T-helper 17 cell (primary cell): ENCODE data around the gene CCNB1IP1. TPM values are rescaled to one million over a fixed set of nuclear protein-coding genes. Genes with fewer than 3 reads are reported as not detected.
A peak's percentile ranks its signal among the peaks of the same experiment; 100 is the strongest.
"Not testable (repeated sequence)": the region's sequence is repeated elsewhere in the genome, so short reads cannot be mapped to it uniquely, and the experiment has no call there.

Experiments used
- ATAC-seq: fragments of 150-1000 bp; cut with Tn5 transposase; 2 replicates; pipeline ENCODE4 v1.10.0; 2021; ENCODE audit warnings: mild to moderate bottlenecking, moderate library complexity
- DNase-seq, 3 donors: peaks; one replicate each; pipeline versions ENCODE4 v3.0.0 to v3.0.0-alpha.2; 2020 to 2021
- H3K9me3 ChIP-seq: one replicate; pipeline ENCODE4 v1.7.0; 2013; ENCODE audit warnings: low read length, mild to moderate bottlenecking; ENCODE audit not compliant: control insufficient read depth, poor library complexity, severe bottlenecking
- H3K27ac Mint-ChIP-seq: one replicate; pipeline ENCODE4 v1.8.0; 2022; ENCODE audit warnings: mild to moderate bottlenecking, moderate library complexity, mixed read lengths
- H3K27me3 Mint-ChIP-seq: one replicate; pipeline ENCODE4 v1.8.0; 2022; ENCODE audit warnings: mixed read lengths
- H3K36me3 Mint-ChIP-seq: one replicate; pipeline ENCODE4 v1.8.0; 2022; ENCODE audit warnings: low read depth, mixed read lengths
- H3K4me1 Mint-ChIP-seq: one replicate; pipeline ENCODE4 v1.8.0; 2022; ENCODE audit warnings: mild to moderate bottlenecking, mixed read lengths
- H3K4me3 Mint-ChIP-seq: one replicate; pipeline ENCODE4 v1.8.0; 2022; ENCODE audit warnings: mild to moderate bottlenecking, moderate library complexity, mixed read lengths
- total RNA-seq, 4 donors: library from RNA in 2 of 4; stranded (reverse) in 2 of 4; gene quantifications; one replicate each; pipeline ENCODE4 v1.2.3 and lab custom pipeline; 2022 to 2026

CCNB1IP1 gene
- total RNA-seq, 2 donors from 2014 or later, result 20.2 to 26.3 TPM

GRCh38 chr14:20347747-20348146 lies 14.7 kb upstream of the CCNB1IP1 start:
- Mint-ChIP-seq H3K27ac (peak overlapping the region; percentile 60), H3K4me1 (peaks cover 16% of the 10 kb centered on the region), H3K36me3 (peaks cover 4% of the 10 kb centered on the region), H3K27me3 (no peaks in the 10 kb centered on the region), H3K4me3 (no peak overlapping the region)
- DNase-seq, result no peak
- H3K9me3 ChIP-seq, result no peaks in the 10 kb centered on the region
- no peak for ATAC-seq

- Mint-ChIP-seq H3K4me3 (no peak overlapping the region), H3K36me3 (peaks cover 4% of the 10 kb centered on the region), H3K27ac (no peak overlapping the region), H3K4me1 (peaks cover 16% of the 10 kb centered on the region), H3K27me3 (no peaks in the 10 kb centered on the region)
- H3K9me3 ChIP-seq, result no peaks in the 10 kb centered on the region
- DNase-seq (no peak), ATAC-seq (no peak)
These were observed 13.6 kb upstream of the CCNB1IP1 start for GRCh38 chr14:20346713-20347112.

- ATAC-seq (no peak), DNase-seq (no peak)
- H3K9me3 ChIP-seq, result no peaks in the 10 kb centered on the region
- no peak overlapping the region for H3K4me3 Mint-ChIP-seq
- H3K36me3 Mint-ChIP-seq, result peaks cover 4% of the 10 kb centered on the region
- no peaks in the 10 kb centered on the region for H3K27me3 Mint-ChIP-seq
- peak overlapping the region; percentile 66 for H3K27ac Mint-ChIP-seq
- peaks cover 16% of the 10 kb centered on the region for H3K4me1 Mint-ChIP-seq
These were observed 12.3 kb upstream of the CCNB1IP1 start for GRCh38 chr14:20345366-20345765.

GRCh38 chr14:20343862-20344220 lies 10.8 kb upstream of the CCNB1IP1 start:
- DNase-seq, result no peak
- H3K27me3 Mint-ChIP-seq, result no peaks in the 10 kb centered on the region
- H3K4me3 Mint-ChIP-seq, result peak overlapping the region; percentile 97
- no peaks in the 10 kb centered on the region for H3K9me3 ChIP-seq
- H3K27ac Mint-ChIP-seq, result peak overlapping the region; percentile 95
- H3K36me3 Mint-ChIP-seq, result peaks cover 4% of the 10 kb centered on the region
- peaks cover 18% of the 10 kb centered on the region for H3K4me1 Mint-ChIP-seq
- no peak for ATAC-seq

- H3K27me3 Mint-ChIP-seq, result no peaks in the 10 kb centered on the region
- peaks cover 18% of the 10 kb centered on the region for H3K4me1 Mint-ChIP-seq
- ATAC-seq (peak; percentile 86), DNase-seq (peak; percentile 82 to 88 (median 86))
- H3K9me3 ChIP-seq, result no peaks in the 10 kb centered on the region
- H3K4me3 Mint-ChIP-seq, result peak within 1 kb of the TSS; percentile 97
- H3K36me3 Mint-ChIP-seq, result peaks cover 4% of the 10 kb centered on the region
- peak within 1 kb of the TSS; percentile 95 for H3K27ac Mint-ChIP-seq
These were observed 10.2 kb upstream of the CCNB1IP1 start, which contains the start of gene PARP2 for GRCh38 chr14:20343092-20343861. Gene PARP2, plus strand, starts transcription at chr14:20343635. Its CDS starts 7 bp downstream, at chr14:20343642.

- H3K27ac Mint-ChIP-seq, result peak overlapping the region; percentile 95
- DNase-seq, result no peak
These were observed 8.6 kb upstream of the CCNB1IP1 start for GRCh38 chr14:20341646-20342045.

GRCh38 chr14:20341032-20341431 lies 8.0 kb upstream of the CCNB1IP1 start:
- H3K9me3 ChIP-seq, H3K27me3 Mint-ChIP-seq, H3K27ac Mint-ChIP-seq, H3K36me3 Mint-ChIP-seq, H3K4me3 Mint-ChIP-seq, DNase-seq, ATAC-seq: not testable (repeated sequence)
- peaks cover 18% of the 10 kb centered on the region for H3K4me1 Mint-ChIP-seq

More at GRCh38 chr14:20341646-20342045, 8.6 kb upstream of the CCNB1IP1 start:
- Mint-ChIP-seq H3K4me1 (peaks cover 18% of the 10 kb centered on the region), H3K27me3 (no peaks in the 10 kb centered on the region), H3K4me3 (no peak overlapping the region), H3K36me3 (peaks cover 4% of the 10 kb centered on the region)
- ATAC-seq, result no peak
- no peaks in the 10 kb centered on the region for H3K9me3 ChIP-seq

GRCh38 chr14:20334017-20334416 lies 938 bp upstream of the CCNB1IP1 start:
- ATAC-seq (no peak), DNase-seq (no peak)
- H3K4me1 Mint-ChIP-seq, result peaks cover 22% of the 10 kb centered on the region
- H3K4me3 Mint-ChIP-seq, result no peak overlapping the region
- H3K27ac Mint-ChIP-seq, result no peak overlapping the region
- no peaks in the 10 kb centered on the region for H3K27me3 Mint-ChIP-seq
- H3K9me3 ChIP-seq, result no peaks in the 10 kb centered on the region
- no peaks in the 10 kb centered on the region for H3K36me3 Mint-ChIP-seq

- H3K27ac Mint-ChIP-seq, result peak overlapping the region; percentile 96
- DNase-seq (no peak), ATAC-seq (no peak)
- H3K9me3 ChIP-seq, result no peaks in the 10 kb centered on the region
- peaks cover 21% of the 10 kb centered on the region for H3K4me1 Mint-ChIP-seq
- no peaks in the 10 kb centered on the region for H3K27me3 Mint-ChIP-seq
- no peaks in the 10 kb centered on the region for H3K36me3 Mint-ChIP-seq
- H3K4me3 Mint-ChIP-seq, result peak overlapping the region; percentile 99
These were observed 389 bp upstream of the CCNB1IP1 start for GRCh38 chr14:20333494-20333841.

GRCh38 chr14:20332431-20332787 lies 670 bp downstream of the CCNB1IP1 start:
- Mint-ChIP-seq H3K27ac (peak overlapping the region; percentile 96), H3K36me3 (no peaks in the 10 kb centered on the region), H3K4me3 (peak overlapping the region; percentile 99), H3K4me1 (peaks cover 23% of the 10 kb centered on the region), H3K27me3 (no peaks in the 10 kb centered on the region)
- ATAC-seq (no peak), DNase-seq (no peak)
- H3K9me3 ChIP-seq, result no peaks in the 10 kb centered on the region

GRCh38 chr14:20331053-20331613 lies 1.9 kb downstream of the CCNB1IP1 start:
- DNase-seq (no peak), ATAC-seq (no peak)
- peaks cover 25% of the 10 kb centered on the region for H3K4me1 Mint-ChIP-seq
- H3K27ac Mint-ChIP-seq, result peak overlapping the region; percentile 69
- no peaks in the 10 kb centered on the region for H3K27me3 Mint-ChIP-seq
- no peaks in the 10 kb centered on the region for H3K36me3 Mint-ChIP-seq
- no peaks in the 10 kb centered on the region for H3K9me3 ChIP-seq
- H3K4me3 Mint-ChIP-seq, result no peak overlapping the region

- H3K9me3 ChIP-seq, result no peaks in the 10 kb centered on the region
- Mint-ChIP-seq H3K27ac (no peak overlapping the region), H3K36me3 (no peaks in the 10 kb centered on the region), H3K4me3 (no peak overlapping the region), H3K4me1 (peaks cover 25% of the 10 kb centered on the region), H3K27me3 (no peaks in the 10 kb centered on the region)
- no peak for ATAC-seq
- DNase-seq, result no peak
These were observed 3.7 kb downstream of the CCNB1IP1 start for GRCh38 chr14:20329355-20329754.

- H3K27me3 Mint-ChIP-seq, result no peaks in the 10 kb centered on the region
- peaks cover 25% of the 10 kb centered on the region for H3K4me1 Mint-ChIP-seq
- no peak overlapping the region for H3K4me3 Mint-ChIP-seq
- H3K9me3 ChIP-seq, result no peaks in the 10 kb centered on the region
- DNase-seq (no peak), ATAC-seq (no peak)
- H3K27ac Mint-ChIP-seq, result no peak overlapping the region
- no peaks in the 10 kb centered on the region for H3K36me3 Mint-ChIP-seq
These were observed 4.4 kb downstream of the CCNB1IP1 start for GRCh38 chr14:20328705-20329104.
